Prostate gland (tissue), 2 donors: Measurements from ENCODE around the gene DCC. TPM values are rescaled to one million over a fixed set of nuclear protein-coding genes. Genes with fewer than 3 reads are reported as not detected.

ENCODE experiments used
- DNase-seq: peaks from one replicate; pipeline ENCODE4 v3.0.0-alpha.2; 2019; ENCODE audit warnings: low spot score
- H3K27ac ChIP-seq, 2 donors: fragments of 200-600 bp; sonication (generic); 2 replicates each; pipeline ENCODE4 v1.5.1; 2017 to 2019
- H3K27me3 ChIP-seq: fragments of 200-600 bp; sonication (generic); replicated peaks from 2 replicates; pipeline ENCODE4 v1.5.1; 2019; ENCODE audit not compliant: insufficient read depth
- H3K36me3 ChIP-seq, 2 donors: fragments of 200-600 bp; sonication (generic); 1 replicate in 1 of 2; 2 replicates in 1 of 2; pipeline versions ENCODE4 v1.5.1 to v1.8.1; 2017 to 2019
- H3K4me1 ChIP-seq: fragments of 200-600 bp; sonication (generic); replicated peaks from 2 replicates; pipeline ENCODE4 v1.5.1; 2019
- H3K4me3 ChIP-seq, 2 donors: fragments of 200-600 bp; sonication (generic); 2 replicates each; pipeline ENCODE4 v1.5.1; 2017 to 2019
- H3K9me3 ChIP-seq: fragments of 200-600 bp; sonication (generic); 2 replicates; pipeline ENCODE4 v1.5.1; 2017
- POLR2A ChIP-seq: fragments of 450-650 bp; IDR thresholded peaks from one replicate; pipeline ENCODE4 v1.6.1; 2016; ENCODE audit warnings: antibody characterized with exemption, mild to moderate bottlenecking
- POLR2AphosphoS5 ChIP-seq: sonication (generic); formaldehyde crosslinking; IDR thresholded peaks from one replicate; pipeline ENCODE4 v1.6.1; 2017; ENCODE audit warnings: antibody characterized with exemption
- whole genome bisulfite sequencing: methylation state at CpG from one replicate; pipeline ENCODE4 v1.1.5; 2018; 5-methylcytosine and 5-hydroxymethylcytosine counted together
- intact Hi-C: fragments of 100-400 bp; cut with DNase I; formaldehyde crosslinking; loops from one replicate; pipeline ENCODE4 v1.14.2; 2022
- total RNA-seq, 2 donors: library from RNA; depleted of rRNA; stranded (reverse); fragments of >200 nt; gene quantifications; one replicate each; pipeline ENCODE4 v1.1.0, GENCODE V29; 2016
- TF ChIP-seq, protein P1 (sequence below), 4 experiments: fragments of 200-600 bp in 2 of 4; fragments of 450-650 bp in 2 of 4; sonication (generic) in 2 of 4; IDR thresholded peaks; 1 replicate in 3 of 4; 2 replicates in 1 of 4; pipeline ENCODE4 v1.5.1; 2016 to 2019; ENCODE audit warnings: antibody characterized with exemption in 4 of 4, mild to moderate bottlenecking in 2 of 4, moderate library complexity in 2 of 4

The DCC gene
- total RNA-seq, 2 donors from 2014 or later, result 0.55 to 3.7 TPM

DNA sequence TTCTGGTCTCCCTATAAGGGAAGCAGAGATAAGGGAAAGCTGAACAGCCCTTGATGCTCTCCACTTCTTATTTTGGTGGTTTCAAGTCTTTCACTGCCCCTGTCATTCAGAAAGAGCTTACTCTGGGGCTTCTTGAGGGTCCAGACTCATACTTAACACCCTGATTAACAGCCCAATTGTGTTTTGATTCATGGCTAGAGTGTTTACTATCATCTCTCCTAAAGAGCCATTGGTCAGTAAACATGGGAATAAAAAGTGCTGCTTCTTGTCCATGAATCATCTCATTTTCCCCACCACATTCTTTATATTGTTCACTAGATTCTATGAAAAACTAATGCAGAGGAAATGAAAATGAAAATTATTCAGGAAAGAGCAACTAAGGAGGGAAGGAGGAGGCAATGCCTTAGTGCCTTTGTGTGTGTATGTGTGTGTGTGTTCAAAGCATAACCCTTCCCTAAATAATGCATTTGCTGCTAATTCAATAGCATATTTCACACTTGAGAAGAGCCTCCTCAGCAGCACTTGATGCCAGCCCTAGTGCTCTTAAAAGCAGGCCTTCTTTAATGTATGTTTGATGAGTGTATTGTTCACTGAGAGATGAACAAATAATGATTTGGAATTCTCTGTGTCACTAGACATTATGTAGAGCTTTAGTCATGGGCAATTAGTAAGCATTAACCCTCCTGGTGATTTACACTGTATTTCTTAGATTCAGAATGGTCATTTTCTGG is 63.5 kb downstream of the DCC start:
- H3K9me3 ChIP-seq, result no peaks in the 10 kb centered on the region
- TF ChIP-seq POLR2AphosphoS5 (no peak), POLR2A (no peak)
- TF ChIP-seq, protein P1, sequence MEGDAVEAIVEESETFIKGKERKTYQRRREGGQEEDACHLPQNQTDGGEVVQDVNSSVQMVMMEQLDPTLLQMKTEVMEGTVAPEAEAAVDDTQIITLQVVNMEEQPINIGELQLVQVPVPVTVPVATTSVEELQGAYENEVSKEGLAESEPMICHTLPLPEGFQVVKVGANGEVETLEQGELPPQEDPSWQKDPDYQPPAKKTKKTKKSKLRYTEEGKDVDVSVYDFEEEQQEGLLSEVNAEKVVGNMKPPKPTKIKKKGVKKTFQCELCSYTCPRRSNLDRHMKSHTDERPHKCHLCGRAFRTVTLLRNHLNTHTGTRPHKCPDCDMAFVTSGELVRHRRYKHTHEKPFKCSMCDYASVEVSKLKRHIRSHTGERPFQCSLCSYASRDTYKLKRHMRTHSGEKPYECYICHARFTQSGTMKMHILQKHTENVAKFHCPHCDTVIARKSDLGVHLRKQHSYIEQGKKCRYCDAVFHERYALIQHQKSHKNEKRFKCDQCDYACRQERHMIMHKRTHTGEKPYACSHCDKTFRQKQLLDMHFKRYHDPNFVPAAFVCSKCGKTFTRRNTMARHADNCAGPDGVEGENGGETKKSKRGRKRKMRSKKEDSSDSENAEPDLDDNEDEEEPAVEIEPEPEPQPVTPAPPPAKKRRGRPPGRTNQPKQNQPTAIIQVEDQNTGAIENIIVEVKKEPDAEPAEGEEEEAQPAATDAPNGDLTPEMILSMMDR (IDR thresholded peaks at IDR 0.05), result no peak
- no peak overlapping the region for H3K4me3 ChIP-seq
- no peaks in the 10 kb centered on the region for H3K27me3 ChIP-seq
- H3K4me1 ChIP-seq, result no peaks in the 10 kb centered on the region
- intact Hi-C loops, result no loop called here
- no peak overlapping the region for H3K27ac ChIP-seq
- DNase-seq, result no peak
- no peaks in the 10 kb centered on the region for H3K36me3 ChIP-seq

DNA sequence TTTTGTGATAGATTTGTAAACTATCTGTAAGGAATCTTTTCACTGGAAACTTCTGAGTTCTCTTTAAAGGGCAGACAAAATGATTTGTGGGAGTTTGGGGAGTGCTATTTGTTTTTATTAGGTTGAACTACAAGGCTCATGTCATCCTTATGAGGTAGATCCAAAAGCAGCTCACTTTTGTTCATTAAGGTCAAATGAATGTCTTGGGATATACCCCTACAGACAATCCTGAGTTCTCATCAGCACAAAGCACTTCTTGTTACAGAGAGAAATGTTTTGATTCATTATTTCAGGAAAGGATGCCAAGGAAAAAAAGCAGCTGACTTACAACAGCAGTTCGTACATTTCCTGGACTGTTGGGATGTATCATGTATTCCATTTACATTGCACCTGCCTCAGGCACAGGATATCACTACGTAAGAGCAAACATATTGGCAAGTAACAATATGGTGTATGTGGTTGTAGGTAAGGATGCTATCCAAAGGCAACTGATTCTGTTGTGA is 68.9 kb downstream of the DCC start:
- no peak overlapping the region for H3K4me3 ChIP-seq
- no peaks in the 10 kb centered on the region for H3K9me3 ChIP-seq
- no peaks in the 10 kb centered on the region for H3K36me3 ChIP-seq
- no peaks in the 10 kb centered on the region for H3K4me1 ChIP-seq
- no peak for DNase-seq
- no peak overlapping the region for H3K27ac ChIP-seq
- TF ChIP-seq POLR2A, result no peak
- TF ChIP-seq, protein P1 (IDR thresholded peaks at IDR 0.05), result no peak
- TF ChIP-seq POLR2AphosphoS5, result no peak
- H3K27me3 ChIP-seq, result no peaks in the 10 kb centered on the region
- intact Hi-C loops, result no loop called here
- 31% methylated on average over 2 of the region's 2 CpGs for WGBS

DNA sequence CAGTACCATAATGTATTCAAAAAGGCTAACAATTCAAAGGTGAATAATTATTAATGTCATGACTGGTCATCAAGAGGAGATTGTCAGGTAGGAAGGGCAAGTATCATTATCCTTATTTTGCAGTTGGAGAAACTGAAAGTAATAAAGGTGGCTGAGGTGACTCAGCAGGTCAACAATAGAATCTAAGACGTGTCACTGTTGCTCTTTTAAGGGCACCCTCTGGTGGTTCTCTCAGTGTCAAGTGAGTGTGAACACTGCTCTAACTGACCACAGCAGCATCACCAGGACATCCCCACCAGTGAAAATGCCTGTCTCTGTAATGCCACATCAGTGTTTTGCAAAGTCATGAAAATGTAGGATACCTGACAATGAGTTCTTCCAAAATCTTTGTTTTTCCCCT is 69.7 kb downstream of the DCC start:
- H3K27me3 ChIP-seq, result no peaks in the 10 kb centered on the region
- intact Hi-C loops, result no loop called here
- no peak for TF ChIP-seq POLR2AphosphoS5
- TF ChIP-seq POLR2A, result no peak
- TF ChIP-seq, protein P1 (IDR thresholded peaks at IDR 0.05), result no peak
- H3K36me3 ChIP-seq, result no peaks in the 10 kb centered on the region
- no peak overlapping the region for H3K4me3 ChIP-seq
- no peaks in the 10 kb centered on the region for H3K4me1 ChIP-seq
- WGBS, result 56% methylated on average over 1 of the region's 1 CpG
- H3K27ac ChIP-seq, result no peak overlapping the region
- no peak for DNase-seq
- H3K9me3 ChIP-seq, result no peaks in the 10 kb centered on the region

DNA sequence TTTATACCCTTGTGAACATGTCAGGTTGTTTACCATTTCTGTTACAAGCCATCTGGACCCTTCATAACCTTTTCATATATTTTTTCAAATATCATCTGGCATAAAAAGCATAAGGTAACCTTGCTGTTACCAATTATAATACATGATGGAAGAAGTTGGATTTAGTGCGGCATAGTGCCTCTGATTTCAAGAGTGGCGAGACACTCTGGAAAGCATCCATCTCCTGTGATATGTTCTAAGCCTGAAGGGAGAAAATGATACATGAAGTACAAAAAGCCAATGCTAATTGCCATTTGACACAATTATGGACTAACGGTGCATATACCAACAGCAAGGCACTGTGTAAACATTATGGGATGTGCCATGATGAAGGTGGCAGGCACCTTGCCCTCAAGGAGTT is 75.1 kb downstream of the DCC start:
- TF ChIP-seq POLR2A (no peak), POLR2AphosphoS5 (no peak)
- TF ChIP-seq, protein P1 (IDR thresholded peaks at IDR 0.05), result no peak
- 90% methylated on average over 3 of the region's 3 CpGs for WGBS

DNA sequence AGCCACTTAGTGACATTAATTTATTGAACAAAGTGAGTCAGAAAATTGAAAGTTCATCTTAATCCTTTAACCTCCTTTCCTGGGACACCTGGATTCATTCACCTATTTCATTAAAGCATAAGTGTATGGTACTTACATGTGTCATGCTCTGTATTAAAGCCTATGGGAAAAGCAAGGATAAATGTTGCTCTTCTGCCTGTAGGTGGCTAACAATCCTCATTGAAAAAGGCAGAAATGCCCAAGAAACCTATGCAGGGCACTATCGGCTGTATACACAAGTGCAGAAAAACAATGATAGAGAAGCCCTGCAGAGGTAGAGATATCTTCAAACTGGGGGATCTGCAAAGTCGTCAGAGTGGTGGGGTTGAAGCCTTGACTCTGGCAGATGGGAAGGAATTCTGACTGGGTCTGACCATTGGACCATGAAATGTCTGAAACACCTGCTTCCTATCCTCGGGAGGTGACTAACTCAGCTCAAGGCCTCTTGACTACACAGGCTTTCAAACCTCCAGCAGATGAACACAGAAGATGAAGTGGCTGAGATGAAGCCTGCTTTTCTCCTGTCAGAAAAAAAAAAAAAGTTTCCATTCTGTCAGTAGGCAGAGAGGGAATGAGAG is 83.1 kb downstream of the DCC start:
- intact Hi-C loops, result no loop called here
- Histone ChIP-seq H3K27ac (no peak overlapping the region), H3K4me1 (no peaks in the 10 kb centered on the region), H3K36me3 (no peaks in the 10 kb centered on the region), H3K9me3 (no peaks in the 10 kb centered on the region), H3K4me3 (no peak overlapping the region), H3K27me3 (no peaks in the 10 kb centered on the region)
- TF ChIP-seq, protein P1 (IDR thresholded peaks at IDR 0.05), result no peak
- no peak for TF ChIP-seq POLR2AphosphoS5
- no peak for TF ChIP-seq POLR2A
- WGBS, result 71% methylated on average over 3 of the region's 3 CpGs
- no peak for DNase-seq

More for the DNA sequence above, 75.1 kb downstream of the DCC start:
- Histone ChIP-seq H3K4me3 (no peak overlapping the region), H3K4me1 (no peaks in the 10 kb centered on the region), H3K27me3 (no peaks in the 10 kb centered on the region), H3K36me3 (no peaks in the 10 kb centered on the region), H3K9me3 (no peaks in the 10 kb centered on the region), H3K27ac (no peak overlapping the region)
- intact Hi-C loops, result no loop called here
- DNase-seq, result no peak
